ENCODE results near the gene REV3L.

DNA sequence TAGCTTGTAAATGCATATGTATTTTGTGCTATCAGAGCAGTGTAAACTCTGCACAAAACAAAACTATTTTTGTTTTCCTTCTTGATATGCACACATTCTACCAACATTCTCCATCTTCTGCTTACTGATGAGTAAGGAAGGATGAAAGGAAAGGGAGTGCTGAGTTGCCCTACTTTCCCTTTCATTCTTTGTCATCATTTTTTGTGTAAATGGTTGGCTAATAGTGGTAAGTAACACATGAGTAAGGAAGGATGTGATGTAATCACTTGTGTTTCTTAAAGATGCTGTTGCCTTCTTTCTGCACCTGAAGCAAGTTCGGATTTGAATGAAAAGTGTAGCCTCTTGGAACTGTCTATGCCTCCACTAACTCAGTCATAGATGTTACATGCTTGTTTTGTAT, 4.6 kb upstream of the REV3L start:
- no peak for TF ChIP-seq POLR2A (IDR thresholded peaks at IDR 0.05; ENCODE audit: low read depth, low read length)
- no peak for TF ChIP-seq POLR2AphosphoS5 (IDR thresholded peaks at IDR 0.05; ENCODE audit: low read depth, low read length)
- TF ChIP-seq TAF1 (IDR thresholded peaks at IDR 0.05; ENCODE audit: borderline replicate concordance, low read depth, low read length), result no peak
